ENCODE results near the gene EFNA5.

DNA sequence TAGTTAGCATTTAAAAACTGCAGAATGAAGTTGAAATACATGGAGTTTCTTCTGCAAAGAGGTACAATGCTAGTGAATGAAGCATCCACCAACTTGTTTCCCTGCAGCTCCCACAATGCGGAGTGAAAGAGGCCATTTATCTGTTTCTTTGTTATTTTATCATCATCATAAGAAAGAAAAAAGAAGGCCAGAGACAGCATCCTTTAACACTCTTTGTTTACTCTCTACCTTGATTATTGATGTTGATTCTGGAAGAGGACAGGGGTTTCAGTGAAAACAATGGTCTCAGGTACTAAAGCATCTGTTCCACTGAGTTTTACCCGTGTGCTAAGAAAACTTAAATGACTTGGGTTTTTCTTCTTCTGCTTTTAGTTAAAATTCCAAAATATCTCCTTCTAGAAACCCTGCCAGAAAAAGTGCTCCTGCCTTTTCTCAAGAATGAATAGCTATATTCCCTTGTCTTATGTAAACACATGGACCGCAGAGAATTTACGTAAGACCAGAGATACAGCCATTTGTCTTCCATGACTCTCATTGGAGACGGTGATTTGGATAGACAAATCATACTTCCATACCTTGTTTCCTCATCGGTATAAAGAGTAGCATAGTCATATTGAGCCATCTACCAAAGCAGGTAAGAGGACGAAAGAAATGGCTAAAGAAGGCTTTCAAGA is 81.1 kb downstream of the EFNA5 start:
- TF ChIP-seq, protein P1, sequence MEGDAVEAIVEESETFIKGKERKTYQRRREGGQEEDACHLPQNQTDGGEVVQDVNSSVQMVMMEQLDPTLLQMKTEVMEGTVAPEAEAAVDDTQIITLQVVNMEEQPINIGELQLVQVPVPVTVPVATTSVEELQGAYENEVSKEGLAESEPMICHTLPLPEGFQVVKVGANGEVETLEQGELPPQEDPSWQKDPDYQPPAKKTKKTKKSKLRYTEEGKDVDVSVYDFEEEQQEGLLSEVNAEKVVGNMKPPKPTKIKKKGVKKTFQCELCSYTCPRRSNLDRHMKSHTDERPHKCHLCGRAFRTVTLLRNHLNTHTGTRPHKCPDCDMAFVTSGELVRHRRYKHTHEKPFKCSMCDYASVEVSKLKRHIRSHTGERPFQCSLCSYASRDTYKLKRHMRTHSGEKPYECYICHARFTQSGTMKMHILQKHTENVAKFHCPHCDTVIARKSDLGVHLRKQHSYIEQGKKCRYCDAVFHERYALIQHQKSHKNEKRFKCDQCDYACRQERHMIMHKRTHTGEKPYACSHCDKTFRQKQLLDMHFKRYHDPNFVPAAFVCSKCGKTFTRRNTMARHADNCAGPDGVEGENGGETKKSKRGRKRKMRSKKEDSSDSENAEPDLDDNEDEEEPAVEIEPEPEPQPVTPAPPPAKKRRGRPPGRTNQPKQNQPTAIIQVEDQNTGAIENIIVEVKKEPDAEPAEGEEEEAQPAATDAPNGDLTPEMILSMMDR (IDR thresholded peaks at IDR 0.05; ENCODE audit: low read length) = no peak
- no peak for TF ChIP-seq EZH2 (IDR thresholded peaks at IDR 0.05; ENCODE audit: borderline replicate concordance, low read length)

All from OCI-LY1 (cell line).